NCI-H1105 treated with DMSO at 0.1 percent for 48 hours (cell line): ENCODE data around the gene SP8.
A peak's percentile ranks its signal among the peaks of the same experiment; 100 is the strongest.

Experiments used
- DNase-seq: peaks from one replicate; lab custom pipeline; 2025; lab: John Stamatoyannopoulos, UW

SP8 gene

GRCh38 chr7:20794676-20795075 is 8.0 kb upstream of the SP8 start:
- DNase-seq, result no peak

GRCh38 chr7:20793694-20794394 is 7.2 kb upstream of the SP8 start:
- peak; percentile 10 for DNase-seq

- peak; percentile 7 for DNase-seq
These were observed 6.6 kb upstream of the SP8 start for GRCh38 chr7:20793248-20793647.

- no peak for DNase-seq
These were observed 5.1 kb upstream of the SP8 start for GRCh38 chr7:20791538-20792434.

GRCh38 chr7:20790375-20790774 is 3.7 kb upstream of the SP8 start:
- no peak for DNase-seq

GRCh38 chr7:20788420-20788990 is 1.8 kb upstream of the SP8 start:
- no peak for DNase-seq

- no peak for DNase-seq
These were observed 1.2 kb upstream of the SP8 start for GRCh38 chr7:20787660-20788419.

GRCh38 chr7:20786421-20786778 is 286 bp downstream of the SP8 start:
- peak; percentile 40 for DNase-seq

GRCh38 chr7:20786049-20786412 is 655 bp downstream of the SP8 start:
- peak; percentile 22 for DNase-seq

GRCh38 chr7:20785157-20786048 is 1.3 kb downstream of the SP8 start:
- peak; percentile 50 for DNase-seq

GRCh38 chr7:20784388-20785156 is 2.1 kb downstream of the SP8 start:
- DNase-seq, result peak; percentile 76

GRCh38 chr7:20783700-20784387 is 2.8 kb downstream of the SP8 start:
- no peak for DNase-seq

GRCh38 chr7:20783125-20783699 is 3.5 kb downstream of the SP8 start:
- no peak for DNase-seq

- DNase-seq, result no peak
These were observed 7.6 kb downstream of the SP8 start for GRCh38 chr7:20779041-20779440.

- peak; percentile 38 for DNase-seq
These were observed 8.5 kb downstream of the SP8 start for GRCh38 chr7:20778063-20778721.

GRCh38 chr7:20777377-20778062 is 9.2 kb downstream of the SP8 start:
- DNase-seq, result no peak

- DNase-seq, result no peak
These were observed 9.7 kb downstream of the SP8 start for GRCh38 chr7:20776942-20777341.

- no peak for DNase-seq
These were observed 10.3 kb downstream of the SP8 start for GRCh38 chr7:20776214-20776911.
